HG03457 (cell line): ENCODE results near the gene CDIPT.
"Not testable (repeated sequence)": the region's sequence is repeated elsewhere in the genome, so short reads cannot be mapped to it uniquely, and the experiment has no call there.

ENCODE experiments used
- ATAC-seq: cut with Tn5 transposase; IDR thresholded peaks from one replicate; pipeline ENCODE4 v1.9.1; 2021; ENCODE audit warnings: moderate number of reproducible peaks; ENCODE audit not compliant: unreplicated experiment

Gene CDIPT, protein sequence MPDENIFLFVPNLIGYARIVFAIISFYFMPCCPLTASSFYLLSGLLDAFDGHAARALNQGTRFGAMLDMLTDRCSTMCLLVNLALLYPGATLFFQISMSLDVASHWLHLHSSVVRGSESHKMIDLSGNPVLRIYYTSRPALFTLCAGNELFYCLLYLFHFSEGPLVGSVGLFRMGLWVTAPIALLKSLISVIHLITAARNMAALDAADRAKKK

DNA sequence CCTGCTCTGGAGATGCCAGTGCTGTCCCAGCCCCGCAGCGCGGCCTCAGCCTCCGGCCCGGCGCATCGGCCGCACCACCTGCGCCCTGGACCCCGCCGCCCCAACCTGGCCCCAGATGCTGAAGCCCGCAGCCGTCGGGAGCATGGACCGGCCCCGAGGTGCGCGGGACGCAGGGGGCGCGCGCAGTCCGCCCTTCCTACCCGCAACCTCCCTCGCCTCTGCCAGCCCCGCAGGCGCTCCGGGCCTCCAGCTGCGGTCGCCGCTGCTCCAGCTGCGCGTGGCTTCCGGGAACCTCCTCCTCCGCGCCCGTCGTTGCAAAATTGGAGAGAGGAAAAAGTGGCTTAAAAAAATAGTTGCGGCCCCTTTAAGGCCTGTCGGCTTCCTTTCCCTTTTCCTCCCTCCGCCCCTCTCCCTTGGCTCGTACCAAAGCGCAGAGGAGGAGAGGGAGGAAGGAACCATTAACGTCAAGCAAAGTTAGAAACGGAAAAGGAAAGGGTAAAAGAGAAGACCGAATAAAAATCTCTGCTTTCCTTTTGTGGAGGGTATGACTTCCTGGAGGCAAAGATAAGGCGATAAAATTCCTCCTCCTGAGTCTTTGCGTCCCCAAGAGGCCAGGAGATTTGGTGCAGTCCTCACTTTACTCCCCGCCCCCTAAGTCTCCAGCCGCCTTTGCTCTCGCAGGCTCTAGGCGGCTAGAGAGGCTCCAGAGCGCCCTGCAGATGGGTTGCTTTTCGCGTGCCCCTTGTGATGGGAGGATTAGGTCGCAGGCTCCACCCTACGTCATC, at the start of gene CDIPT:
Gene CDIPT, minus strand, starts transcription at position 343 of the 785 bp plus-strand sequence. CDS start 369 bp downstream, outside the sequence.
- ATAC-seq: peak; percentile 95

DNA sequence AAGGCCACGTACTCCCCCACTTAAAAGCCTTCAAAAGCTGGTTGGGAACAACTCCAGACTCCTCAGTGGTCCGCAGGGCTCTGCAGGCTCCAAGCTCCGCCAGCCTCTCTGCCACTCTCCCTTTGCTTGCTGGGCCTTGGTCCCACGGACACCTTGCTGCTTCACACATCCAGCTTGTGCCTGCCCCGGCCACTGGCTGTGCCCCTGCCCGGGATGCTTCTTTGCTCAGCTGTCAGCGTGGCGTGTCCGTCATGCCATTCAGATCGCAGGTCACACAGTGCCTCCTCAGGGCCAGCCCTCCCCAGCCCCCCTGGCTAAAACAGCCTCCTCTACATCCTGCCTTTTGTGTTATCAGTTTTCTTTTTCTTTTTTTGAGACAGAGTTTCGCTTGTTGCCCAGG, 49.1 kb upstream of the CDIPT start:
- no peak for ATAC-seq

DNA sequence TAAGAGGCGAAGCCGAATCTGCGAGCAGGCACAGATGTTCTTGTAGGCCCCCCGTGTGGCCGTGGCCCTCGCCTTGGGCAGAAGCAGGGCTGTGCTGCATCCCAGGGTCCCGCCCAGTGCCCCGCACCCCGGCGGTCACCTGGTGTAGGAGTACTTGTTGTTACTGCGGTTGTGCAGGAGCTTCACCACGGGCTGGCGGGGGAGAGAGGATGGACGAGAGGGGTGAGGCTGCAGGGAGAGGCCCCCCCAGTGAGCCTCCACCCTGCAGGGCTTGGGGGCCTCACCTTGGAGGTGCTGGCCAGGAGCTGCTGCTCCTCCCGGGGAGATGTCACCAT, 48.6 kb upstream of the CDIPT start:
- ATAC-seq: no peak

DNA sequence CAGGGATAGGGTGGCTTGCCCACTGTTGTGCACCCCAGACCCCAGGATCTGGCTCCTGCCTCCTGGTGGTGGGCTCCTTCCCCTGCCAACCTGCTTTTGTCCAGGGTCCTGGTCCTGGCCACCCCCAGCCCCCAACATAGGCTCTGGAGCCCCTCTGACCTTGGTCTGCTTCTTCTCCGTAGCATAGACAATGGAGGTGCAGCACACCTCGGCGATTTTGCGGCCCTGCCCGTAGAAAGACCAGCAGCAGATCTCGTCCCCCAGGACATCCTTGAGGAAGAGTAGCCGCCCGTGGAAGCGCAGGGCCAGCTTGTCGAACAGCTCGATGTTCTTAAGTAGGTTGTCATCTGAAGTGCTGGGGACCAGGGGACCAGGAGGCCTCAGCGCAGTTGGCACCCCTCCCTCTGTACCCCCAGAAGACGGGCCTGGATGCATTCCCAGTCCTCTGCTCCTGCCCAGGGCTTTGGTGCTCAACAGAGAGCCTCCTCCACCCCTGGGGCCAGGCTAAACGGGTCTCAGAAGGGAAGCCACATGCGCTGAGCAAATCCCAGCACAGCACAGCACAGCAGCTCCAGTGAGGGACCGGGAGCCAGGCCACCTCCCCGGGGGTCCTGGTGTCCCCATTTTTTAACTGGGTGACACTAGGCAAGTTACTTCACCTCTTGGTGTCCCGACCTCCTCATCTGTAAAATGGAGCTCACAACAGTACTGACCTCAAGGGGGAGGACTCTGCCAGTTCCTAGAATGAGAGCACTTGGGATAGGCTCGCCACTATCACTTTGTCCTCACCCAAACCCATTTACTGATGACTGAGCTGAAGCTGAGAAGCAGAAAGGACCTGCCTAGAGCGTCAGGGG, 48.0 kb upstream of the CDIPT start:
- ATAC-seq: no peak

DNA sequence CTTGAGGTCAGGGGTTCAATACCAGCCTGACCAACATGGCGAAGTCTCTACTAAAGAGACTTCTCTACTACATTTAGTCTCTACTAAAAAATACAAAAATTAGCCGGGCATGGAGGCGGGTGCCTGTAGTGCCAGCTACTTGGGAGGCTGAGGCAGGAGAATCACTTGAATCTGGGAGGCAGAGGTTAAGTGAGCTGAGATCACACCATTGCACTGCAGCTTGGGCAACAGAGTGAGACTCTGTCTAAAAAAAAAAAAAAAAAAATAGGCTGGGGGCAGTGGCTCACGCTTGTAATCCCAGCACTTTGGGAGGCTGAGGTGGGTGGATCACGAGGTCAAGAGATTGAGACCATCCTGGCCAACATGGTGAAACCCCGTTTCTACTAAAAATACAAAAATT, 46.8 kb upstream of the CDIPT start:
- not testable (repeated sequence) for ATAC-seq

DNA sequence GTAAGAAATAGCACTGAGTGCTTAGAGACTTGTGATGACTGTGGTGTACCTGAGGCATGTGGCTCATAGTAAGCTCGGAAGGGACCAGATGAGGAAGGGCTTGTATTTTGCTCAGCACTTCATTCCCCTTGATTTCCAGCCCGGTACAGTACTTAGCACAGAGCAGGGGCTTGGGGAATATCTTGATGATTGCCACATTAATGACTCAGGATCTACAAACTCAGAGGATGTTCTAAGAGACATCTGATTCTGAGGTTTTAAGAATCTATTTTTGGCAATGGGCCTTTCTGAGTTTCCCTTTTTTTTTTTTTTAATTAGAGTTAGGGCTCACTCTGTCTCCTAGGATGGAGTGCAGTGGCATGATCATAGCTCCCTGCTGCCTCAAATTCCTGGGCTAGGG, 46.4 kb upstream of the CDIPT start:
- ATAC-seq: no peak

DNA sequence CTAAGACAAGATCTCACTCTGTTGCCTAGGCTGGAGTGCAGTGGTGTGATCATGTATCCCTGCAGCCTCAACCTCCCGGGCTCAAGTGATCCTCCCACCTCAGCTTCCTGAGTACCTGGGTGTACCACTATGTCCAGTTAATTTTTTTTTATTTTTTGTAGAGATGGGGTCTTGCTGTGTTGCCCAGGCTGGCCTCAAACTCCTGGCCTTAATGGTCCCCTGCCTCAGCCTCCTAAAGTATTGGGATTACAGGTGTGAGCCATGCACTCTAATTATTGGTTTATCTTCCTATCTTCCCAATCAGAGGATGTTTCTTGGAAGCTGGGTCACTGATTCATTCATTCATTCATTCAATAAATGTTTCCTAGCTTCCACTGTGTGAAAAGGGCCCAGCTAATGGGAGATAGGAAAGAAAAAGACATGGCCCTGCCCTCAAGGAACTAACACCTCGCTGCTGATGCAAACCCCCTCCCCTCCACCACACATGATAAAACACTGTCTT, 45.7 kb upstream of the CDIPT start:
- no peak for ATAC-seq

DNA sequence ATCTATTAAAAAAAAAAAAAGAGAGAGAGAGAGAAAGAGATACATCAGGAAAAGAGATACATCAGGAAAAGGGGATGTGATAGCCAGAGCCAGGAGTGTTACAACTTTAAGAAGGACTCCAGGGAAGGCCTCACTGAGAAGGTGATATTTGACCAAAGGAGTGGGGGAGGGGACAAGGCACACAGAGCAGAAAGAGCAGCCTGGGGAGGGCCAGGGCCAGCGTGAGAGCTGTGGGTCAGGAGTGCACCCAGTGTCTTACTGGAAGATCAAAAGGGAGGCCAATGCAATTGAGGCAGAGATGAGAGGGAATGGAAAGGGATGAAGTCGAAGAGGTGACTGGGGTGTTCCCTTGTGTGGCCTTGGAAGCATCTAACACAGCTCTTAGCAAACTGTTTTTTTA, 44.9 kb upstream of the CDIPT start:
- no peak for ATAC-seq

DNA sequence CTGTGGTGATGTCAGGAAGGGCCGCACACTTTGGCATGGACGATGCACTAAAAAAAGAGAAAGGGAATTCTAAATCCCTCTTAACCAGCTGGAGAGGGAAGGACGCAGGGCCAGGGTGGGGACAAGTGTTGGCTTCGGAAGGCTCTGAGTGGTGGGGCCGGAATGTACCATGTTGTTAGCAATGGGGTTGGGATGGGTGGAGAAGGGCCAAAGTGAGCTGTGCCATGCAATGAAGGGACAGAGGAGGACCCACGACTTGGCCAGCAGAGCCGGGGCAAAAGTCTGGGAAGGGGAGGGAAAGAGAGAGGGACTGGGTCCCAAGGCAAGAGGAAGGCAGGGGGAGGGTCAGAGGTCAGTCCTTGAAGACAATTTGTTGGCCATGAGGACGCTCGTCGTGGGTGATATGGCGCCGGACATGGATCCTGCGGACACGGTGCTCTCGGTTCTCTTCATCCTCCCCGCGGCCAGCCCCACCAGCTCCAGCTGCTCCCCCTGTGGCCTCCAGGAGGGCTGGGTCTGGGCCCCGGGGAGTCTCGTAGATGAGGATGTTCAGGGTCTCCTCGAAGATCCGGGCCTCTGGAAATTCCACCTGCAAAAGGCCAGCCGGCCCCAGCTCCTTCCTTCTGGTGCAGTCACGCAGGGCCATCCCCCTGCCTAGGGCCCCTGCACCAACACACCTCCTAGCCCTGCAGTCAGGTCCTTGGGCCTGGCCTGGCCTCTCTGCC, 43.7 kb upstream of the CDIPT start:
- ATAC-seq: no peak

DNA sequence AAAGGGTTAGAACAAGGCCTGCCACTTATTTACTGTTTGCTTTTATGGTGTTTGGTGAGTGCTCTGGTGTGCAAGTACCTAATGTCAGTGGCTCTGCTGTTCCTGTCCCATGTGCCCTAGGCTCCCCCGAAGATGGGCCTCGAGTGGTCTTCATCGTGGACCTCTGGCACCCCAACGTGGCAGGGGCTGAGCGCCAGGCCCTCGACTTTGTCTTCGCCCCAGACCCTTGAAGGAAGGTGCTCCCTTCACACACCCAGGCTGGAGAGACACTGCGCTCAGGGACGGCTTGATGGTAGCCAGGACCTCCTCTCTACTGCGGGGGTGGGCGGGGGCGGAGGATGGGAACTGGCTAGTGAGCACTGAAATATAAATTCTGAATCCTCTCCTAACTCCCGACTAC, 42.6 kb upstream of the CDIPT start:
- no peak for ATAC-seq

DNA sequence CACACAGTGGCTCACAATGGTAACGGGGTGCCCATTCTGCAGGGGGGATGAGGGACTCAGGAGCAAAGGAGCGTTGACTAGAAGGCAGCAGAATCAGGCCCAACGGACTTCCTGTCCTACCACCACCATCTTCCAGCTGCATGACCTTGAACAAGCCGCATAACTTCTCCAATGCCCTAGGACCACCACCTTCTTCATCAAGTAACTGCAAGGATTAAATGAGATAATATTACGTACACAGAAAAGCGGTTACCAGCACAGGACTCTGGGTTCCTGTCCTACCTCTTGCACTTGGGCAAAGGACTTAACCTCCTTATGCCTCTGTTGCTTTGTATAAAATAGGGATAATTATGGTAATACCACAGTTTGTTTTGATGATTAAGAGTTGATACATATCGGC, 41.9 kb upstream of the CDIPT start:
- no peak for ATAC-seq

DNA sequence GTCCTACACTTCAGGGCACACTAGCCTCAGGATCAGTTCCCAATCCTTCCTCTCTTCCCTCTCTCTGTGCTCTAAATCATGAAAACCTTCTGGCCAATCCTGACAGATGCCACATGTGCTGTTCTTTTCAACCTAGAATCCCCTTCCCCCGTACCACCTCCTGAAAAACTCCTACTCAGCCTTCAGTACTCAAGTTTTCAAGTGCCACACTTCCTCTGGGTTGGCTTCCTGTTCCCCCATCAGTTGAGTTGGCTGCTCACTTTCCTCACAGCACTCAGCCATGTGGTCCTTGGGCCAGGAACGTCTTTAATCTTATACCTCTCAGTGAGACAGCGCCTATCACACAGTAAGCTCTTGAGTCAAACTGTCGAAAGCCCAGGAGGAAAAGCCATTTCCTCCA, 40.6 kb upstream of the CDIPT start:
- no peak for ATAC-seq

DNA sequence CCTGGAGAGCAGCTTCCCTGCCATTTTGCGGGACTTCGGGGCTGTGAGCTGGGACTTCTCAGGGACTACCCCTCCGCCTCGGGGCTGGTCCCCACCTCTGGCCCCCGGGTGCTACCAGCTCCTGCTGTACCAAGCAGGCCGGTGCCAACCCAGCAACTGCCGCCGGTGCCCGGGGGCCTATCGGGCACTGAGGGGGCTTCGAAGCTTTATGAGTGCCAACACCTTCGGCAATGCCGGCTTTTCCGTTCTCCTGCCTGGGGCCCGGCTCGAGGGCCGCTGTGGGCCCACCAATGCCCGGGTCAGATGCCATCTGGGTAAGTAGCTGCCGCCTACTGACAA, 38.5 kb upstream of the CDIPT start:
- no peak for ATAC-seq

DNA sequence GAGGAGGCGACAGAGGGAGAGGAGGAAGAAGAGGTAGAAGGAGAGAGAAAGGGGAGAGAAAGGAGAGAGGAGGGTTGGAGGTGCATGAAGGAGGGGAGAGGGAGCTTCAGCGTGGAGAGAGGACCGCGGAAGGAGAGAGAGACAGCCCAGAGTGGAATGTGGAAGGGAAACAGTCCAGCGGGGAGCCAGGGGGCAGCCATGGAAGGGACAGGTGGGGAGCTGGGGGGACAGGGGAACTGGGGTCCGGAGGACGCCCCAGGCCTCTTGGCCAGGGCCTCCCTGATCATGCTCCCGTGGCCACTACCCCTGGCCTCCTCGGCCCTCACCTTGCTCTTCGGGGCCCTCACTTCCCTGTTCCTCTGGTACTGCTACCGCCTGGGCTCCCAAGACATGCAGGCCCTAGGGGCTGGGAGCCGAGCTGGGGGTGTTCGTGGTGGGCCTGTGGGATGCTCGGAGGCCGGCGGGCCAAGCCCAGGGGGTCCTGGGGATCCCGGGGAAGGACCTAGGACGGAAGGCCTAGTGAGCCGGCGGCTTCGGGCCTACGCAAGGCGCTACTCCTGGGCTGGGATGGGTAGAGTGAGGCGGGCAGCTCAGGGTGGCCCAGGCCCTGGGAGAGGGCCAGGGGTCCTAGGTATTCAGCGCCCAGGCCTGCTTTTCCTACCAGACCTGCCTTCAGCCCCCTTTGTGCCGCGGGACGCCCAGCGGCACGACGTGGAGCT, 38.0 kb upstream of the CDIPT start:
- no peak for ATAC-seq

DNA sequence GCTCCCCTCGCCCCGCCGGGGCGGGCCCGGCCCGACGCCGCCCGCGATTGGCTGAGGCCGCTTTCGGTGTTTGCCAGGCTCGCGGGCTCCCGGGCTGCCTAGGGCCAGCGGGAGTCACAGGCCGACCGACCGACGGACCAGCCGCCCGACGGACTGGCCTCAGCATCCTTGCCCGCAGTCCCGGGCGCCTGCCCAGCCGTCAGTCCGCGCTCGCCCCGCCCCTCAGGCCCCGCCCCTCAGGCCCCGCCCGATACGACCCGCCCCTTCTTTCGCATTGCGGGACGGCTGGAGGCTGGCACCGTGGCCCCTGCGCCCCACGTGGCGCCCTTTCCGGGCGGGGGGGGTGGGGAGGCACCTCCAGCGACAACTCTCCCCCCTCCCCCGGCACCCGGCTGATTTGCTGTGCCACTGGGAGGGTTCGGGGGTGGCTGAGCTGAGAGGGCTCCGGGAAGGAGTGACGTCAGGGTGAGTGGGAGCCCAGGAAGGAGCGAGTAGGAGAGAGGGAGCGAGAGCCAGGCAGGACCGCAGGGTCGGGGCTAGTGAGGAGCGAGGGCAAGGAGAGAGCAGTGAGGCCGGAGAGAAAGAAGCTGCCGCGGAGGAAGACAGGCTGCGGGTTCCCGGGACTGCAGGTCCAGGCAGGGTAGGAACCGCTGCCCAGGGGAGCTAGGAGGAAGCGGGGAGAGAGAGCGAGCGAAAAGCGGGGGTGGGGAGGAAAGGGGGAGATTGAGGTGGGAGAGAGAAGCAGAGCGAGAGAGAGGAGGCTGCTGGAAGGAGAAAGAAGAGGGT, 37.3 kb upstream of the CDIPT start, which contains the start of gene ASPHD1:
Gene ASPHD1, plus strand, starts transcription at position 387 of the 786 bp plus-strand sequence. CDS start 484 bp downstream, outside the sequence.
- no peak for ATAC-seq

DNA sequence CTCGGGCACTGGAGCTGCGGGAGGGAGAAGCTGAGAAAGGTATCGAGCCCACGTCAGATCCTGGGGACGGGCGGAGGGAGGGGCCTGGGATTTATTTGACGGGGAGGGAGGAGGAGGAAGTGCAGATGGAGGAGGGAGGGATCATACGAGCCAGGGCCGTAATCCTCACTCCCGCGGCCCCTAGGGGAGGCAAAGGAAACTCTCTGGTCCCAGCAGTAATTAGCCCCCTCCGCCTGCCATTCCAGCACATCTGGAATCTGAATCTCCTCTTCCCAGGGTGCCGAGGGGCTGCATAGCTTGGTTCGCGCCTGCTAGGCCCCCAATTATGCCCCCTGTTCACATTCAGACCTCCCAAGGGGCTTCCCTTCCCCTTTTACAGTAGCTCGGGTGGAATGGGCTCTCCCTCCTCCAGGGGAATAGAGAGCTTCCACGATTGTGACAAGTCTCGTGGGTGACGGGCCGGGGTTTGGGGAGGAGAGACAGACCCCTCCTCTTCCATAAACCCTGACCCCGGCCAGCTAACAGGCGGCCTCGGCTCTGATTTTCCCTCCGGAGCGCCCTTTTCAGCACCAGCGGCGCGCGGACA, 36.6 kb upstream of the CDIPT start, which contains the start of gene SEZ6L2:
Gene SEZ6L2, minus strand, starts transcription at position 35 of the 586 bp plus-strand sequence. CDS start 531 bp downstream, outside the sequence.
- no peak for ATAC-seq

DNA sequence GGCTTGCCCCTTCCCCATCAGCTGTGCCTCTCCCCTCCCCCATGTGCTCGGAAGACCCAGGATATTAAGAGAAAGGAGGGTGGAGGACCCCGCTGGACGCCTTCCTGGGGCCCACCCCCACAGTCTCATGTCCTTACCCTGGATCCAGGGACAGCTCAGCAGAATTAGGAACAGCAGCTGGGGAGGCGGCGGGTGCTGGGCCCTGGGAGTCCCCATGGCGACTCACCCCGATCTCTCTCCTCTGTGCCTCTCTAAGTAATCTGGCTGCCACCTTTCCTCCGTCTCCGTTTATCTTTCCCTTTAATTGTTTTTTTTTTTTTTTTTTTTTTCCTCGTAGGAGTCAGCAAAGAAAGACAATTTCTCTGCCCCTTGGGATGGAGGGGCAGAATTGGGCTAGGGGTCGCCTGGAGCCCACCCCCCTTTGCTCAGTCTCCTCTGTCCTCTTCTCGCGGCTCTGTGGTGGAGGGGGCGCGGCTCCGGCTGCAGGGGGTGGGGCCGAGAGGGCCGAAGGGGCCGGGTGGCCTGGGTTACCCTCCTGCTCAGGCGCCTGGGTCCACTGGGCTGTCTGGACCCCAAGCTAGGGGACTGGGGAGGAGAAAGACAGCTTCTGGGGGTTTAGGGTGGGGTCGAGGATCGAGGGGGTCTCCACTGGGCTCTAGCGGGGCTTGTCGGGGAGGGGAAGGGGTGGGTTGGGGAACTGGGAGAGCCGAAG, 35.9 kb upstream of the CDIPT start:
- ATAC-seq: no peak

DNA sequence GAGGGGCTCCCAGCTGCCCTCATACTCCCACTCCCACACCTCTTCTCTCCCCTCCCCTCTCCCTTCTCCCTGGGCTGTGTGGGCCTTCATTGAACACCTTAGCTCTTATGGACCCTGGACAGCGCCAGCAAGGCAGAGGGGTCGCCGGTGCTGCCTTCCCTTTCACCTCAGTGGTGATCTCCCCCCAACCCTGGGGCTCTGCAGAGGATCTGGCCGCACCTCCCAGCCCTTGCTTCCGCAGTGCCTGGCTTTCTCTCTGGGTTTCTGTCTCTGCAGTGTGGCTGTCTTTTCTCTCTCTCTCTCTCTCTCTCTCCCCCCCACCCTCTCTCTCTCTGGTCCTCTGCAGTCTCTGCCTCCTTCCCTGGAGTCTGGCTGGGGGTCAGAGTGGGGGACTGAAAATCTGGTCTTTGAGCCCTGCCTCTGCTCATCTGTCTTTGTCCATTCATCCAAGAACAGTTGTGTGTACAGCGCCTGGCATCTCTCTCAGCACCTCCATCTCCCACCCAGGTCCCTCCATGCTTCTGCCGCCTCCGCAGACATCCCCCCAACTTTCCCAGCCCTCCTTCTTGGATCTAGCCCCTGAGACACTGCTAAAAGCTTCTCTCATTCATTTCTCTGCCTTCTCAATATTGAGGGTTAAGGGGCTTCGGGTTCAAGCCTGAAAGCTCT, 35.2 kb upstream of the CDIPT start:
- ATAC-seq: no peak
